Activated CD4-positive, alpha-beta T cell treated with anti-CD3 and anti-CD28 coated beads, Interleukin-2, amount 50 U/mL, for 4 hours (primary cell): ENCODE data around the gene RFNG.

Experiments
- DNase-seq, 2 experiments: peaks; one replicate each; pipeline ENCODE4 v3.0.0-alpha.2; 2020

The RFNG gene

DNA sequence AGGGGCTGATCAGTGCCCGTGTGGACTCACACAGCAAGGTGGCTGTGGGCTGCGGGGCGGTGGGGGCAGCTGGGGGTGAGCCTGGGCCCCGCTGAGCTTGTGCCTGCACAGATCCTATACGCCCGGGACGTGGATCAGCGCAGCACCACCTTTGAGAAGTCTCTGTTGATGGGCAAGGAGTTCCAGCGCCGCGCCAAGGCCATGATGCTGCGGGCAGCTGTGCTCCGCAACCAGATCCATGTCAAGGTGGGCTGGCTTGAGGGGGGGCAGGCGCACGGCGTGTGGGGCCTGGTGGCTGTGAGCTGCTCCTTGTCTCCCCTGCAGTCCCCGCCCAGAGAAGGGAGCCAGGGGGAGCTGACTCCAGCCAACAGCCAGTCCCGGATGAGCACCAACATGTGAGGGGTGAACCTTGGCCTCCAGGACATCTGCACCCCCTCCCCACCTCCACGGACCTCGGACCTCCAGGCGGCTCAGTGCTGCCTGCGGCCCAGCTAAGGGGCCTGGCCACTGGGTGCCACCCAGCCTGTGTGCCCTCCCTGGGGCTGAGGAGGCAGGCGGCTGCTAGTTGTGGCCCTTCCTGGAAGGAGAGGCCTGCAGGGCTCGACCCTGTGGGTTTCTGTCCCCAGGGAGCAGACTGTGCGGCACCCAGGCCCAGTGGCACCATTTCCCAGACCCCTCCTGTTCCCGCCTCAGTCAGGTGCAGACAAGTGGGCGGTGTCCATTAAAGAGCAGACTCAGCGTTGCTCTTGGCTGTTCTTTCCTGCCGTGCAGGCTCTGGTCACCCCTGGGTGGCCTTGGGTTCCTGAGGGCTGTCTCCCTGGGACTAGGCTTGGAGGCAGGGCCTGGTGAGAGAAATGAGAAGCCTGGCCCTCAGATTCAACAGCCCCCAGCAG lies 5.4 kb upstream of the RFNG start:
- DNase-seq: no peak

DNA sequence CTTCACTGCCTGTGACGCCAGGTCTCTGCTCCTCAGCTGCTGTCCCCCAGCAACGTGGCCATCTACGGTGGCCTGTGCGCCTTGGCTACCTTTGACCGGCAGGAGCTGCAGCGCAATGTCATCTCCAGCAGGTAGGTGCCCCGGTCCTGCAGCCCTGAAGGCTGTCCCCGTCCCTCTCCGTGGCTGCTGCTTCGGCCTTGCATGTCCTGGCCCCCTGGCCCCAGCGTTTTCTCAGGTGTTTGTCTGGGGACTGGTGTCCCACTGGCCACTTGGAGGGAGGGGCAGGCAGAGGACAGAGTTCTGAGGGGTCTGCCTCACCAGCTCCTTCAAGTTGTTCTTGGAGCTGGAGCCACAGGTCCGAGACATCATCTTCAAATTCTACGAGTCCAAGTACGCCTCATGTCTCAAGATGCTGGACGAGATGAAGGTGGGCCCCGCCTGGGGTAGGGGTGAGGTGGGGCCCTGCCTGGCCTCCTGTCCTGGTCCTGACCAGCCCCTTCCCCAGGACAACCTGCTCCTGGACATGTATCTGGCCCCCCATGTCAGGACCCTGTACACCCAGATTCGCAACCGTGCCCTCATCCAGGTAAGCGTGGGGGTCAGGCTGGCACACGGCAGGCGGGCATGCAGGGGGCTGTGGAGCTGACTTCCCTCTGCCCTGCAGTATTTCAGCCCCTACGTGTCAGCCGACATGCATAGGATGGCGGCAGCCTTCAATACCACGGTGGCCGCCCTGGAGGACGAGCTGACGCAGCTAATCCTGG lies 4.5 kb upstream of the RFNG start:
- DNase-seq: no peak

DNA sequence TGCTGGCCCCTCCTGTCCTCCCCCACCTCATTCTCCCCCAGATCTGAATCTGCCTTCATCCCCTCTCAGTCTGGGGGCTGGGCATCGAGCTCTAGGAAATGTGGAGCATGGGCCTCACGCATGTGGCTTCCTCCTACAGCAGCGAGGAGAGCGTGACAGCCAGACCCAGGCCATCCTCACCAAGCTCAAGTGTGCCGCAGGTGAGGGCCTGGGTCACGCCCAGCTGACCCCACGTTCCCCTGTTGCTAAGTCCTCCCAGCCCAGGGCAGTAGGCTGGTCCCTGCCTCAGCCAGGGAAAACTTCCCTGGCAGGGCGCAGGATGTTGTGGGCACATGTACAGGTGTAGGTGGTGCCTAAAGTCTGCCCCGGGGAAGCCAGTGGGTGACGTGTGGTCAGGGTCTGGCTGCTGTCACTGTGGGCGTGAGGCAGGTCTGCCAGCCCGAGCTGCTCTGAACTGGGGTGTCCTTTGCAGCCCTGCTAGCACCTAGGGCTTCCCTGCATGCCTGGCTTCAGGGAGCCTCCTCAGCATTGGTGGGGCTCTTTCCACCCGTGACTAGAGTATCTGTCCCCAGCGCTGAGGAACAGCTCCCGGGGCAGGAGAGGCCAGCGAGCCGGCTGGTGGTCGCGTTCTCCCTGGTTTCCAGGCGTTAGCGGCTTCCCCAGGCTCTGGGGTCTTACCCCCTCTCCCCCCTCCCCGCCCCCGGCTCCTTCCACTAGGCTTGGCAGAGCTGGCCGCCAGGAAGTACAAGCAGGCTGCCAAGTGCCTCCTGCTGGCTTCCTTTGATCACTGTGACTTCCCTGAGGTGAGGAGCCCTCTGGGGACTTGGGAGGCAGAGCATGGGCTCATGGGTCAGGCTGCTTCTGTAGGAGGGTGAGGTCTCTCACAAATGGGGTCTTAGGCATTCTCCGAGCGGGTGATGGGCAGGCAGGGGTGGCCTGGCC lies 3.7 kb upstream of the RFNG start:
- no peak for DNase-seq

DNA sequence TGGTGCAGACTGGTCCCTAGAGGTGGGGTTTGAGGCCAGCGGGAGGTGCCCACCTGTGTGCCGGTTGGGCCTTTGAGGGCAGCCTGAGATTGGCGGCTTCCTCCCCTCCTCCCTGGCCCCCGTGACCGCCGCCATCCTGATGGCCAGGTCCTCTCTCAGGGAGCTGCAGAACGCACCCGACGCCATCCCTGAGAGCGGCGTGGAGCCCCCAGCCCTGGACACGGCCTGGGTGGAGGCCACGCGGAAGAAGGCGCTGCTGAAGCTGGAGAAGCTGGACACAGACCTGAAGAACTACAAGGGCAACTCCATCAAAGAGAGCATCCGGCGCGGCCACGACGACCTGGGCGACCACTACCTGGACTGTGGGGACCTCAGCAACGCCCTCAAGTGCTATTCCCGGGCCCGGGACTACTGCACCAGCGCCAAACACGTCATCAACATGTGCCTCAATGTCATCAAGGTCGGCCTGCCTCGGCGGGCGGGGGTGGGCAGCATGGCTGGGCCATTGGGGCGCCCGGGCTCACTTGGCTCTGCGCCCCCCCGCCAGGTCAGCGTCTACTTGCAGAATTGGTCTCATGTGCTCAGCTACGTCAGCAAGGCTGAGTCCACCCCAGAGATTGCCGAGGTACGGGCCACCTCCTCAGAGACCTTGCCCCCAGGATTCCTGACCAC lies 2.9 kb upstream of the RFNG start:
- no peak for DNase-seq

DNA sequence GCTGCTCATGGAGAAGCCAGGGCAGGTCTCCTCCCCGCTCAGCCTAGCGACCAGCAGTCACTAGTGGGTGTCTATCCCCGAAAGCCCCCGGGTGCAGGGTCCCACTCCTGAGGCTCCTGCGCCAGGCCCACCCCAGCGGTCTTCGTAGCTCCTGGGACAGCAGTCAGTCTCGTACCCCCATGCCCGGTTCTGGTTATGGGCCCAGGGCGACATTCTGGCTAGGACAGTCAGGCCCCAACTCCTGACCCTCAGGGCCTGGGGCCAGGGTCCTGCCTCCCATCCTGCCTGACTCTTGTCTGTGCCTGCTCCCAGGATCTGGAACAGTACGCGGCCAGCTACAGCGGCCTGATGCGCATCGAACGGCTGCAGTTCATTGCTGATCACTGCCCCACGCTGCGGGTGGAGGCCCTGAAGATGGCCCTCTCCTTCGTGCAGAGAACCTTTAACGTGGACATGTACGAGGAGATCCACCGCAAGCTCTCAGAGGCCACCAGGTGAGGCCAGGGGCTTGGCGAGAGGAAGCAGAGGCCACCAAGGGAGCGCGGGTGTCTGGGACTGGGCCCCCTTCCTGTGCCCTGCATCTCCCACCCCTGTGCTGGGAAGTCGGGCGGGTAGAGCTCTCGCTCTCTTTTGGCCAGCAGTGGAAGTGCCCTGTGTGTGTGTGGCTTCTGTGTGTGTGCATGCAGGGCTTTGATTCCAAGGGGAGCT lies 2.1 kb upstream of the RFNG start:
- DNase-seq: no peak

DNA sequence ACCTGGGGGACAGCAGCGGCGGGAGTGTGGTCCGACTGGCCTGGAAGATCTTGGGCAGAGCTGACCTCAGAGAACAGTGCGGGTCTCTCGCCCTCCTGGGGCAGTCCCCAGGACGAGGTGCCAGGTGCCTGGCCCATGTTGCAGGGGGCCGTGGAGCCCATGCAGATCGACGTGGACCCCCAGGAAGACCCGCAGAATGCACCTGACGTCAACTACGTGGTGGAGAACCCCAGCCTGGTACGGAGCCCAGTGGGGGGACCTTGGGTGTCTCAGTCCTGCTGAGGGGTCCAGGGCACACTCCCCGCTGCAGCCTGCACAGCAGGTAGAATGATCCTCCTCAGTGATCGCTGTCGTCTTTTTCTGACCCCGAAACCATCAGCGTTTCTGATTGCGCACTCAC lies 1.5 kb upstream of the RFNG start:
- DNase-seq: no peak

DNA sequence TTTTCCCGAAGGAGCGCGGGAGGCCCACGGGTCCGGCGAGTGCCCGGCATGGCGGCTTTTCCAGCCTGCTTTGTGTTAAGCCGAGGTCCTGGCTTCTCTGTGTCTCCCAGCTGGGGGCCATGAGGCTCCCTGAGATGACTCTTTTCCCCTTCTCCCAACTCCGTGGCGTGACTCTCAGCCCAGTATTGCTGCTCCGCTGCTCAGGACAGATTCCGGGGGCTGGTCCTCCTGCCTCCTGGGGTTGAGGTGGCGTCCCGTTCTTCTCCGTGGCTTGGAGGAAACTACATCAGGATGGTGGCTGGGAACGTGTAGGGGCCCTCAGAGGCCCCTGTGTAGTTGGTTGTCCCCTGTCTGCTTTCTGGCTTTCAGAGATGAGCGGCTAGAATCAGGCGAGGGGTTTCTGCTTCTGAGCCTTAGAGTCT lies 1.0 kb upstream of the RFNG start:
- DNase-seq: no peak

DNA sequence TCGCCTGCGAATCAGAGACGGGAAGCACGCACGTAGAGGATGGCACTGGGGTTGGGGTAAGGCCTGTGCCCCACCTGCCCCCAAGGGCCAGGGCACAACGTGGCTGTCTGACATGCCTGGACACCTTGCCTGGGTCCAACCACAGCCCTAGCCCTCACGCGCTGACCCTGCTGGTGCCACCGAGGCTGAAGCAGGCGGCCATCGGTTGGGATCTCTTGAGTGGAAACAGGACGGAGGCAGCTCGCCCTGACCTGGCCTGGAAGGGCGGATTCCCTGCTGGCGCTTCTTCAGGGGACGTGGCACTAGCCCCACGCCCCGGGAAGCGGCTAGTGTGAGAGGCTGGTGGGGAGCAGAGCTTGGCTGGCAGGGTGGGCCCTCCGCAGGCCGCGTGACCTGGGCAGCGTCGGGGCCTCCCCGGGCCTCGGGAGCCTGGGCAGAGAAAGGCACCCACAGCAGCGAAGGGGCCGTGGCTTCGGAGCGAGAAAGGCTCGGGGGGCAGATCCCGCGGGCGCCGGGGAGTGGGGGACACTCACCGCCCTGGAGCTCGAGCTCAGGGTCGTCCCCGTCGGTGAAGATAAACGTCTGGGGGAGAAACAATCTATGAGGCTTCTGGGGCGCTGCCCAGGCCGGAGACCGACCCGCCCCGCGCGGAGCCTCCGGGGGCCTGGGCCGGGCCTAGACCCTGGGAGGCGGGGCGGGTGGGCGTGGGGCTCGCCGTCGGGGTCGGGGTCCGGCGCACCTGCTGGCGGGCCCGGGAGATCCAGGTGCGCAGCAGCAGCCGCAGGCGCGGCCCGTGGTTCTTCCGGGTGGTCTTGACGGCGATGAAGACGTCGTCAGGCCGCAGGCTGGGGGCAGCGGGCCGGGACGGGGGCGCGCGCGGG lies 610 bp downstream of the RFNG start:
- DNase-seq: no peak

DNA sequence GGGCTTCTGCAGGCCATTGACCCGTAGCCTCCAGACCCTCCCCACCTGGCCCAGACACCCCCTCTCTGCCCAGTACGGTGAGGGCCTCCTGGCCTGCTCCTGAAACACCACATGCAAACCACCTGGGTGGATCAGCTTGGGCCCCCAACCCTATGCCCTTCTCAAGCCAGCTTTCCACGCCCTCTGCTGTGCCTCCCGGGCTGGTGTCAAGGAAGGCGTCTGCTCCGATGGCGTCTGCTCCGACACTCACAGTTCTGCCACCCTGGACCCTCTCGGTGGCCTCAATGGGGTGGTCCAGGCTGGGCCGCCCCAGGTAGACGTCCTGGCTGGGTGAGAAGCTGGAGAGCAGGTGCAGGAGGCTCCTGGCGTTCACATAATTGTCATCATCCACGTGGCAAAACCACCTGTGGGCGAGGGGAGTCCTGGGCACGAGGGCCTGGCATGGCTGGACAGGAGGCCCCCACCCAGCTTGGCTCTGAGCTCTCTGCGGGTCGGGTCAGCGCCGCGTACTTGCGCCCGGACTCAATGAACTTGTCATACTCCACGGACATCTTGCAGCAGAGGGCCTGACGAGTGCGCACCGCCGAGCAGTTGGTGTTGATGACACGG lies 1.4 kb downstream of the RFNG start:
- DNase-seq: no peak

DNA sequence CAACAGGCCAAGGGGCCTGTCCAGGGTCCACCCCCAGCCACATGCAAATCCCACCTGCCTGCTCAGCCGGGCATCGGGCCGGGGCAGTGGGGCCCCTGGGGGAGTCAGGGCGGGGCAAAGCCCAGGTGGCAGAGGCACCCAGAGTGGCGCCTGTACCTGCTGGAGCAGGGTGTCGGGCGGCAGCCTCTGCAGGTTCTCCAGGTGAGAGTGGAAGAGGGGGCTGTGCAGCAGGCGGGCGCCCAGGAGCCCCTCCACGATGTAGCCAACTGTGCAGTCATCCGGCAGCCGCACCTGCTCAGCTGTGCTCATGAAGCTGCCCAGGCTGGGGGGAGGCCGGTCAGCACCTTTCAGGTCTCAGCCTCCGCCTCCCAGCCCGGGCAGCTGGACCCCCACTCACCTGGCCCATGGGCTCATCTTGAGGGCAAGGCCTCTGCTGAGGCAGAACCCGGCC lies 2.1 kb downstream of the RFNG start:
- DNase-seq: no peak

DNA sequence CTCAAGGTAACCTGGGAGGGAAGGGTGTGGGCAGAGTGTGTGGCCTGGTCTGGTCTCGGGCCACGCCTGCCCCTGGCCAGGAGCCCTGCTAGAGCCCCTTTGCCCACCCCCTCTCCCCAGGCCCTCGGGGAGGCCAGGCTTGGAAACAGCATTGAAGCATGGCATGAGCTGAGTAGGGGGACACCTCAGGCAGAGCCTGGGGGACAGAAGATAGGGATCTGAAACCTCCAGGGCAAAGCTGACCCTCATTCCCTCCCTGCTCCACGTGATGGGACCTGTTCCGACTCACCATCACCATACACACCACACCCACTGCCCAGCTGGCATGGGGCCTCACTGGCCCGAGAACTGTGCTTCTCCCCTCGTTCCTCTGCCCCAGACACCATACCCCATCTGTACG lies 2.5 kb downstream of the RFNG start:
- no peak for DNase-seq

DNA sequence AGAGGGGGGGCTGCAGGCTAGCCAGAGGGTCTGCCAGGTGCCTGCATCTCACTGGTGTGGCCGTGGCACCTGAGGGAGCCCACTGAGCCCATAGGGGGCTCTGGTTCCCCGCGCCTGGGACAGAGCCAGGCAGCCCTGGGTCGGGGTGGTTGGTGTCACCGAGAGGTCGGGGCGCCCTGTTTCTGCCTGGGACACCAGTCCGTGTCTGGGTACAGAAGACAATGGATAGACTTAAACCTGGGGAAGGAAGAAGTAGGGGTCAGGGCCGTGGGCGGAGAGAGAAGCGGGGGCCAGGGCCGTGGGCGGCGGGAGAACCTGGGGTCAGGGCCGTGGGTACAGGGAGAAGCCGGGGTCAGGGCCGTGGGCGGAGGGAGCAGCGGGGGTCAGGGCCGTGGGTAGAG lies 3.0 kb downstream of the RFNG start:
- no peak for DNase-seq

DNA sequence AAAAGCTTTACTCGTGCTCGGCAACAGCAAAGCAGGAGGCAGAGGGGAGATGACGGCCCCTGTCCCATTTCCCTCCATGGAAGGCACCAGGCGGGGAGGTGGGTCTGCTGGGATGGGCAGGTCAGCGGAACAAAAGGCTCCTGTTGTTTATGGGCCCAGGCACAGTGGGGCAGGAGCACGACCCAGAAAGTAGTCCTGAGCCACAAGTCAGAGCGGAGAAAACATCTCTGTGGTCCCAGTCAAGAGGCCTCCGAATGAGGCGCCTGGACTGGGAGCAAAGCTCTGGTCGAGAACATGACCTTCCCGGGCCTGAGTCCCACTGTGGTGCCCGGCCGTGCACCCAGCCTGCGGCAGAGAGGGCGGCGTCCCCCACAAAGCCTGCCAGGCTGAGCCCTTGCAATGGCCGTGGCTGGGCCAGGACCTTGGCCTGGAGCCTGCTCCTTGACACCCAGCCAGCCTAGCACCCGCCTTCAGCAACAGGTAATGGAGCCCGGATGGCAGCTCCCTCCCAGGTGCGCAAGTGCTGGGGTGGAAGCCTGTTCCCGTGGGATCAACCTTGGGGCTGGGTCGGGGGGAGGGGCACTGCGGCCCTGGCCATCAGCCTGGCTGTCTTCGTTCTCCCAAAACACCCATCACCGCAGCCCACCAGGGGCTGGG lies 3.6 kb downstream of the RFNG start:
- no peak for DNase-seq

DNA sequence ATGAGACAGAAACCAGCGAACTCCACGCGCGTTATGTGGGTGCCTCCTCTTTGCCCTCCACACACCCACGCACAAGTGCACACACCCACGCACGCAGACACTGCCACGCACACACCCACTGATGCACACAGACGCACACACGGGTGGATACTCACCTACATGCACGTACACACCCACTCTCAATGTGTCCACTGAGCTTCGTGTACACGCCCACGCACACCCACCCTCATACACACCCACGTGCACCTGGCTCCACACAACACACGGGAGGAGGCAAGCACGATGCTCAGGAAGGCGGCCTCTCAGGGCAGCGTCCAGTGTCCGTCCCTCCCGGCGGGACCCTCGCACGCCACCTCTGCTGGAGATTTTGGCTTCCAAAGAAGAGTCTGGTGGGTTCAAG lies 4.2 kb downstream of the RFNG start:
- no peak for DNase-seq

DNA sequence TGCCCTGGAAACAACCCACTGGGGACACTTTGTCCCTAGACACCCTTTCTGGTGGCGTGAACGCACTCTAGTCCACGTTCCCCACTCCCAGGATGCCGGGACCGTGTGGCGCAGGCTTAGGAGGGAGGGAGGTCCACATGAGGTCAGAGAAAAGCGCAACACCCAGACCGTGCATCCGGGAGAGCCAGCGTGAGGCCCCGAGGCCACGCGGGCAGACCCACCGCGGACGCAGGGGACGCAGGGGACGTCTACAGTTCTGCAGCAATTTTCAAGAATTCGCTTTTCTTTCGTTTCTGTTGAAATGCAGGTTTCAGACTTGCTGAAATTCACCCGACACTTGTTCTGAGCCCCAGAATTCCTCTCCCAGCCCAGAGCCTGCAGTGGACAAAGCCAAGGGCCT lies 4.7 kb downstream of the RFNG start:
- DNase-seq: no peak

DNA sequence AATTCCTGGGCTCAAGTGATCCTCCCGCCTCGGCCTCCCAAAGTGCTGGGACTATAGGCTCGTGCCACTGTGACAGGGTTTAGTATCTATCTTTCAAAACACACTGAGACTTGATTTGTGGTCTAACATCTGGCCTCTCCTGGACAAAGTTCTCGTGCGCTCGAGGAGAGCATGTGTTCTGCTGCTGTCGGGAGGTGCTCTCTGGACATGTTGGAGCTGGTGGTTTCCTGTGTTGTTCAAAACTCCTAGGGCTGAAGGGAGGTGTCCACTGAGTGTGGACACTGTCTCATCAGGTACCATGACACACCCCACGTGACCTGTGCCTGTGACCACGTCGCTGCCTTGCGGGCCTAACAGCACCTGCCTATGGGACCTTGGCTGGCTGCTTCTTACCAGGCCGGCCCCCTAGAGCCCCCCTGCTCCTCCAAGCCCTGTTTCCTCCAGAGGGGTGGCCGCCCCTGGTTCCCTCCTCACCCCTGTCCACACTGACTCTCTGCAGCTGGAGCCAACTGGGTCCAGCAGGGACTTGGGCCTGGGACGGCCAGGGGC lies 5.6 kb downstream of the RFNG start:
- DNase-seq: no peak

DNA sequence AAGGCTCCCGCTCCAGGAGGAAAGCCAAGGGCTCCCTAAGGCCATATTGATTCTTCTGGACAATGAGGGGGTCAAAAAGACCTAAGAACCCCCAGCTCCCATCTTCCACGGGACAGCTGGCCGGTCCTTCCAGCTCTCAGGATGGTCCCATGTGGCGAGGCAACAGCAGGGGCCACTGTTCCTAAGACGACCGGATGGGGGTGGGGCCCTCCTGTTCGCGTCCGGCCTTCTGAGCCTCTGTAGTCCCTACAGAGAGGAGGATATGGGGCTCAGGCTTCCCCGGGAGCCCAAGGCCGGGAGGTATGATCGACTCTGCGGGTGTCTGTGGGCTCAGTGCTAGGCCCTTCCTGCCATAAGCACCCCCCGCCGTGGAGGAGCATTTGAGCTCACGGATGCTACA lies 8.1 kb downstream of the RFNG start:
- no peak for DNase-seq

DNA sequence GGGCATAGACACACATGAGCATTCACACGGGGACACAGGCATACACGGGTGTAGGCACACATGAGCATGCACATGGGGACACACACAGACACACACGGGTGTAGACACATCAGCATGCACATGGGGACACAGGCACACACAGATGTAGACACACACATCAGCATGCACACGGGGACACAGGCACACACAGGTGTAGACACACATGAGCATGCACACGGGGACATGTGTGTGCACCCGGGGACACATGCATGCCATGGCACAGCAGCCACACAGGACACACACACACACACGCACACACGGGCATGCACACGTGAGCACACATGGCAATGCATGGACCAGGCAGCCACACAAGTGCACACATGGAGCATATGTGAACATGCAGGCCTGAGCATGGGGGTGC lies 9.0 kb downstream of the RFNG start:
- DNase-seq: no peak

DNA sequence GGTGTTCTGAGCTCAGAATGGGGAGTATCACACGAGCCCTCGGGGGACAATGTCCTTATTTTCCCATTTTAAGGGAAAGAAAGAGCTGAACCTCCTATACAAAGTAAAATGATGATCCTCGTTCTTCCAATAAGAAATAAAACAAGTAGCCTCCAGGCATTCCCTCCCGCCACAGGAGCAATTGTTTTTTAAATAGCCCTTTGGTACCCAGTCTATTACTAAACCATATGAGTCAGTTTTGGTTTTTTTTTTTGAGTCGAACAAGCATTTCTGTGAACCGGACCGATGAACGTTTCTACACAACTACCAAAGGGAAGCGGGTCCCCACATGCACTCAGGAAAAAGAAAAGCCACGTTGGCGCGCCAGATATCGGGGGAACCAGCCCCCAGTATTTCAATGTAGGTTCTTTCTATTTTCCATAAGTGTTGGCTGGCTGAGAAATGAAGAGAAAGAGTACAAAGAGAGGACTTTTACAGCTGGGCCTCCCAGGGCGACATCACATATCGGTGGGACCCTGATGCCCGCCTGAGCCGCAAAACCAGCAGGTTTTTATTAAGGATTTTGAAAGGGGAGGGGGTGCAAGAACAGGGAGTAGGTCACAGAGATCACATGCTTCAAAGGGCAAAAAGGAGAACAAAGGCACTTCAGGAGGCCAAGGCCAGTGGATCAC lies 10.3 kb downstream of the RFNG start:
- DNase-seq: no peak
